ENCODE results near the gene IQCM.

DNA sequence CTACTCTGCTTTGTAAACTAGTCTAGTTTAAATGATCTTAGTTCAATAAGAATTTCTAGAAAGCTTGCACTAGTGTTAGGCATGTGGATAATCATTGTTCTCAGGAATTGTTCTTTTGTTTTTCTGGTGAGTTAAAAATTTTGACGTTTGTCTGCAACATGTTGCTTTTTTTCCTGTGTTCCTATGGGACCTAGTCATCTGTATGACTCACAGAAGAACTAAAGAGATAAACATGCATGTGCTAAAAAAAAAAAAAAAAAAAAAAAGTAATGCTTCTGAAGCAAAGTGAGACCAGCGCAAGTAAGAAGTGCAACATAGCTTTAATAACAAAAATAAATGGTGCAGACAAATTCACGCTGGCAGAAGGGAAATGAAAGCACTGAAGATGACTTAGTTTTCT is 471.2 kb downstream of the IQCM start:
- no peak for TF ChIP-seq CREM (CRISPR knock-in tag; IDR thresholded peaks at IDR 0.05)
- TF ChIP-seq FOXP1 (CRISPR knock-in tag; IDR thresholded peaks at IDR 0.05; ENCODE audit: borderline replicate concordance): no peak
- TF ChIP-seq, protein P1, sequence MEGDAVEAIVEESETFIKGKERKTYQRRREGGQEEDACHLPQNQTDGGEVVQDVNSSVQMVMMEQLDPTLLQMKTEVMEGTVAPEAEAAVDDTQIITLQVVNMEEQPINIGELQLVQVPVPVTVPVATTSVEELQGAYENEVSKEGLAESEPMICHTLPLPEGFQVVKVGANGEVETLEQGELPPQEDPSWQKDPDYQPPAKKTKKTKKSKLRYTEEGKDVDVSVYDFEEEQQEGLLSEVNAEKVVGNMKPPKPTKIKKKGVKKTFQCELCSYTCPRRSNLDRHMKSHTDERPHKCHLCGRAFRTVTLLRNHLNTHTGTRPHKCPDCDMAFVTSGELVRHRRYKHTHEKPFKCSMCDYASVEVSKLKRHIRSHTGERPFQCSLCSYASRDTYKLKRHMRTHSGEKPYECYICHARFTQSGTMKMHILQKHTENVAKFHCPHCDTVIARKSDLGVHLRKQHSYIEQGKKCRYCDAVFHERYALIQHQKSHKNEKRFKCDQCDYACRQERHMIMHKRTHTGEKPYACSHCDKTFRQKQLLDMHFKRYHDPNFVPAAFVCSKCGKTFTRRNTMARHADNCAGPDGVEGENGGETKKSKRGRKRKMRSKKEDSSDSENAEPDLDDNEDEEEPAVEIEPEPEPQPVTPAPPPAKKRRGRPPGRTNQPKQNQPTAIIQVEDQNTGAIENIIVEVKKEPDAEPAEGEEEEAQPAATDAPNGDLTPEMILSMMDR (IDR thresholded peaks at IDR 0.05): no peak
- TF ChIP-seq SMAD3 (CRISPR knock-in tag; IDR thresholded peaks at IDR 0.05; ENCODE audit: borderline replicate concordance): no peak
- no peak for TF ChIP-seq SOX15 (CRISPR knock-in tag; IDR thresholded peaks at IDR 0.05)
